K562 (cell line): ENCODE data around the gene C4A. TPM values are rescaled to one million over a fixed set of nuclear protein-coding genes. Genes with fewer than 3 reads are reported as not detected.

Experiments
- ATAC-seq: fragments of 200-7000 bp; cut with Tn5 transposase; 3 replicates; pipeline ENCODE4 v1.9.1; 2020; ENCODE audit warnings: moderate library complexity
- BruUV-seq: library from RNA; stranded (reverse); fragments of 400-500 nt; replicated peaks from 2 replicates; lab custom pipeline; 2021; lab: Mats Ljungman, UMichigan
- CTCF ChIA-PET: fragments of 300-600 bp; formaldehyde crosslinking; extraction: SDS; loops from one replicate; lab custom pipeline; 2021; ENCODE audit warnings: low intra/inter-chr PET ratio; lab: Yijun Ruan, JAX
- POLR2A ChIA-PET: fragments of 300-600, 350-650 bp; sonication (Branson Sonifier 250); formaldehyde crosslinking; extraction: SDS; loops from one replicate; lab custom pipeline; 2021; ENCODE audit warnings: antibody characterized with exemption, inconsistent platforms; lab: Yijun Ruan, JAX
- DNase-seq, 4 experiments: peaks; one replicate each; pipeline versions ENCODE4 v3.0.0 to v3.0.0-alpha.2; 2011 to 2018; ENCODE audit warnings: low spot score in 3 of 4, mixed read lengths in 3 of 4; ENCODE audit errors: extremely low read depth in 1 of 4
- FAIRE-seq: peaks from 2 replicates; lab custom pipeline; 2011; peaks lifted over from hg19 to GRCh38; lab: Jason Lieb, UNC
- H2AFZ ChIP-seq: 2 replicates; pipeline ENCODE4 v1.6.0; 2011; ENCODE audit warnings: low read depth, low read length, control low read depth, inconsistent platforms
- H3K27ac ChIP-seq: fragments of 200-600 bp; 3 replicates; pipeline ENCODE4 v1.8.0; 2011; ENCODE audit warnings: low read depth, mild to moderate bottlenecking, control low read depth, inconsistent platforms, low read length, moderate library complexity, mixed read lengths; ENCODE audit errors: extremely low read depth
- H3K27me3 ChIP-seq, 2 experiments: fragments of 300-600 bp in 1 of 2; 2 replicates in 1 of 2; 3 replicates in 1 of 2; pipeline versions ENCODE4 v1.6.0 to v1.8.0; 2011; ENCODE audit warnings: inconsistent platforms in 2 of 2, low read length in 2 of 2, mild to moderate bottlenecking in 1 of 2, mixed read lengths in 1 of 2, moderate library complexity in 1 of 2; ENCODE audit not compliant: control insufficient read depth in 2 of 2, insufficient read depth in 2 of 2
- H3K36me3 ChIP-seq: fragments of 300-600 bp; 3 replicates; pipeline ENCODE4 v1.8.0; 2011; ENCODE audit warnings: mild to moderate bottlenecking, low read length, inconsistent platforms; ENCODE audit not compliant: control insufficient read depth, insufficient read depth
- H3K4me1 ChIP-seq, 2 experiments: fragments of 200-600 bp in 1 of 2; replicated peaks in 1 of 2; 2 replicates in 1 of 2; 3 replicates in 1 of 2; pipeline versions ENCODE4 v1.5.1 to v1.8.0; 2011; ENCODE audit warnings: inconsistent platforms in 2 of 2, low read length in 2 of 2, mild to moderate bottlenecking in 1 of 2, mixed read lengths in 1 of 2, moderate library complexity in 1 of 2; ENCODE audit not compliant: control insufficient read depth in 2 of 2, insufficient read depth in 2 of 2
- H3K4me2 ChIP-seq: 2 replicates; pipeline ENCODE4 v1.6.1; 2011; ENCODE audit warnings: low read length, control low read depth, inconsistent platforms, mixed read lengths; ENCODE audit not compliant: insufficient read depth
- H3K4me3 ChIP-seq: fragments of 200-600 bp; sonication (generic), shearing (Covaris generic); 2 replicates; pipeline ENCODE4 v1.5.1; 2016; ENCODE audit warnings: control low read depth, inconsistent platforms
- H3K79me2 ChIP-seq: fragments of 200-600 bp; 3 replicates; pipeline ENCODE4 v1.8.0; 2011; ENCODE audit warnings: low read length, inconsistent platforms; ENCODE audit not compliant: control insufficient read depth, insufficient read depth
- H3K9ac ChIP-seq, 2 experiments: 2 replicates each; pipeline versions ENCODE4 v1.6.0 to v1.6.1; 2011; ENCODE audit warnings: low read depth in 2 of 2, low read length in 2 of 2, control low read depth in 1 of 2, inconsistent platforms in 1 of 2, mild to moderate bottlenecking in 1 of 2, mixed read lengths in 1 of 2; ENCODE audit not compliant: insufficient read depth in 1 of 2
- H3K9me1 ChIP-seq: one replicate; pipeline ENCODE4 v1.6.0; 2011; ENCODE audit warnings: inconsistent platforms, mild to moderate bottlenecking, low read length, moderate library complexity; ENCODE audit not compliant: control insufficient read depth, insufficient read depth
- H3K9me3 ChIP-seq: replicated peaks from 2 replicates; pipeline ENCODE4 v1.5.1; 2011; ENCODE audit warnings: low read depth, low read length, inconsistent platforms; ENCODE audit not compliant: control insufficient read depth, insufficient read depth
- H4K20me1 ChIP-seq: replicated peaks from 2 replicates; pipeline ENCODE4 v1.6.1; 2011; ENCODE audit warnings: low read length, inconsistent platforms, mixed read lengths; ENCODE audit not compliant: control insufficient read depth, insufficient read depth
- SAFB ChIP-seq: fragments of 200-400 bp; formaldehyde crosslinking; IDR thresholded peaks from 2 replicates; pipeline ENCODE4 v1.6.1; 2017; ENCODE audit warnings: low read depth, low read length, borderline replicate concordance
- WHSC1 ChIP-seq: IDR thresholded peaks from one replicate; pipeline ENCODE4 v1.6.1; 2012; ENCODE audit warnings: low read length, control low read depth, inconsistent platforms
- ZNF143 ChIP-seq: sonication (generic); formaldehyde crosslinking; IDR thresholded peaks from 2 replicates; pipeline ENCODE4 v1.9.0; 2022; ENCODE audit warnings: mild to moderate bottlenecking, missing genetic modification reagents
- ZNF263 ChIP-seq: sonication (generic); formaldehyde crosslinking; IDR thresholded peaks from 2 replicates; pipeline ENCODE4 v1.8.0; 2022; ENCODE audit warnings: mild to moderate bottlenecking, missing genetic modification reagents, borderline replicate concordance
- WGBS: fragments of 100-300 bp; shearing (Covaris generic); methylation state at CpG from one replicate; pipeline ENCODE4 v1.1.6; 2016; ENCODE audit warnings: low coverage, mixed read lengths; ENCODE audit not compliant: insufficient coverage; ENCODE audit errors: missing lambda C conversion rate; 5-methylcytosine and 5-hydroxymethylcytosine counted together
- in situ Hi-C: fragments of 300-500 bp; cut with MboI; formaldehyde crosslinking; loops from 4 replicates; pipeline ENCODE4 v1.15.0; 2018; ENCODE audit warnings: inconsistent platforms, mixed read lengths
- intact Hi-C: fragments of 100-400 bp; cut with micrococcal nuclease; formaldehyde crosslinking; loops from 2 replicates; pipeline ENCODE4 v1.14.2; 2022
- polyA plus RNA-seq, 8 experiments: library from polyadenylated mRNA; depleted of rRNA in 4 of 8; stranded (reverse) in 5 of 8; unstranded in 3 of 8; fragments of >200 nt; fragmentation: Nextera tagmentation in 2 of 8; fragmentation: Illumina TruSeq in 1 of 8; extraction: Ambion mirVana in 2 of 8; extraction: Trizol in 1 of 8; gene quantifications; 2 replicates each; pipeline versions ENCODE4 v1.2.1 to v1.2.3, GENCODE V29; 2011 to 2014; ENCODE audit warnings: inconsistent platforms in 1 of 8, missing spikeins in 1 of 8
- total RNA-seq, 7 experiments: library from RNA; depleted of rRNA in 6 of 7; stranded (reverse); fragments of >200 nt in 6 of 7; fragmentation: Illumina TruSeq in 2 of 7; extraction: Trizol in 2 of 7; gene quantifications; 2 replicates each; pipeline versions ENCODE4 v1.2.1 to v1.2.3, GENCODE V29; 2011 to 2021; ENCODE audit warnings: low replicate concordance in 1 of 7

The C4A gene
- total and polyA plus RNA-seq, 9 of the 15 experiments (the other 6 are each of a cell fraction or from before 2014, with no cell fraction given) = 0.27 to 7.6 (median 5.0) TPM

DNA sequence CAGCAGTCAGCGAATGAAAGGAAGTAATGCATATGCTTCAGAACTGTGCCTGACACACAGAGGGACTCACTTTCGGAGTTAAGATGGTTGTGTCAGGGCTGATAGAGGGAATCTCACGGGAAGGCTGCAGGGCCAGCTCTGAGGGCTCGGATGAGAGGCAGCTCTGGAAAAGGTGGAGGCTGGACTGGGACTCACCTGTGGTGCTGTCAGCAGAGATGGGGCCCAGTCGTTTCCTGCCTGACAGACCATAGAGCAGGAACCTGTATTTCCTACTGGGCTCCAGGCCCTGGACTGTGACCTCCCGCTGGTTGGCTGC, 65.6 kb downstream of the C4A start:
- Histone ChIP-seq H3K4me3 (no peak overlapping the region), H3K9me3 (no peaks in the 10 kb centered on the region), H4K20me1 (no peaks in the 10 kb centered on the region), H3K9ac (peak overlapping the region; percentile 66 to 85; a peak in 3 of 4 replicates), H3K79me2 (peaks cover 2% of the 10 kb centered on the region; the same call in 1 of the 3 replicates), H3K36me3 (no peaks in the 10 kb centered on the region), H3K27me3 (no peaks in the 10 kb centered on the region), H3K4me2 (peak overlapping the region; percentile 26; the same call in 1 of the 2 replicates), H3K27ac (peak overlapping the region; percentile 93; the same call in 1 of the 3 replicates), H3K4me1 (peaks cover 31 to 49% of the 10 kb centered on the region in 2 experiments), H3K9me1 (peaks cover 6% of the 10 kb centered on the region), H2AFZ (peak overlapping the region; percentile 98; the same call in 1 of the 2 replicates)
- in situ Hi-C loops = loop anchor here (10.0 kb wide), 1 partner anchor 93 kb away; the partner anchor contains the start of genes NELFE and SKIC2
- POLR2A ChIA-PET = interaction anchor here (1.0 to 1.3 kb wide), 6 partner anchors 14 to 300 kb away, joined by 3 to 4 read pairs (median 4); no protein-coding TSS in a partner anchor
- ATAC-seq = no peak
- FAIRE-seq = peak; percentile 64
- 0 out of 2 replicates have a peak, but pooled peaks have one; percentile 17 for TF ChIP-seq ZNF143 (CRISPR knock-in tag)
- TF ChIP-seq ZNF263 = 0 out of 2 replicates have a peak, but pooled peaks have one; percentile 5
- TF ChIP-seq WHSC1 = peak; percentile 7
- no peak for TF ChIP-seq SAFB
- DNase-seq = no peak
- intact Hi-C loops = no loop called here
- CTCF ChIA-PET = no interaction called here
- whole genome bisulfite sequencing = 76% methylated on average over 6 of the region's 6 CpGs
- BruUV-seq = no TSS peak
